ENCODE measurements around the gene KRT23. TPM values are rescaled to one million over a fixed set of nuclear protein-coding genes. Genes with fewer than 3 reads are reported as not detected.

Gene KRT23
- total RNA-seq, 1 experiment from 2014 or later: 19.0 TPM

DNA sequence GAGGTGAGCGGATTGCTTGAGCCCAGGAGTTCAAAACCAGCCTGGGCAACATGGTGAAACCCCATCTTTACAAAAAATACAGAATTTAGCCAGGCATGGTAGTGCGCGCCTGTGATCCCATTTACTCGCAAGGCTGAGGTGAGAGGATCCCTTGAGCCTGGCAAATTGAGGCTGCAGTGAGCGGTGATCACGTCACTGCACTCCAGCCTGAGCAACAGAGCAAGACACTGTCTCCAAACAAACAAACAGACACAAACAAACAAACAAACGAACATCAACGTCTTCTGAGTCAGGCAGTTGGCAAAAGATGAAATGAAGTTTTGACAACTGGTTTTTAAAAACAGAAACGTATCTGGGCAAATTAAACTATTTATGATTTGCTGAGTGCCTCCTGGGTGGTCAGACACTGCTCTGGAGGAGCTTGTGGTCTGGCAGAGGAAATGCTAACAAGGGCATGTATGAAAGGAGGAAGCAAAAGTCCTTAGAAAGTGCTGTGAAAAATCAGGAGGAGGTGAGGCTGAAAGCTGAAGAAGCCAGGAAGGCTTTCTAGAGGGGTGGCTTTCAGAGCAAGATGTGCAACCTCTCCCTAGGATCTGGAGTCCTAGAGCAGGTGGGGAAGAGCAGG, 42.2 kb downstream of the KRT23 start:
- Histone ChIP-seq H3K9me3 (ENCODE audit: control insufficient read depth in 1 of 2, insufficient read depth in 1 of 2, low read depth in 1 of 2, low read length in 2 of 2) (no peaks in the 10 kb centered on the region), H3K36me3 (ENCODE audit: control insufficient read depth in 1 of 2, insufficient read depth in 2 of 2, low read length in 2 of 2) (no peaks in the 10 kb centered on the region), H3K9me2 (ENCODE audit: insufficient read depth) (no peaks in the 10 kb centered on the region), H2AFZ (ENCODE audit: low read depth, low read length, poor library complexity, severe bottlenecking) (no peak overlapping the region), H3K4me3 (replicated peaks in 1 of 2; ENCODE audit: low read depth in 1 of 2, low read length in 2 of 2) (no peak overlapping the region), H3K4me2 (ENCODE audit: low read length) (no peak overlapping the region), H3K4me1 (ENCODE audit: control insufficient read depth in 1 of 2, insufficient read depth in 2 of 2, low read length in 2 of 2) (peaks cover 0 to 5% of the 10 kb centered on the region in 2 experiments; a peak in 1 of 4 replicates), H3K27ac (ENCODE audit: low read depth, low read length) (no peak overlapping the region), H4K20me1 (ENCODE audit: insufficient read depth) (no peaks in the 10 kb centered on the region), H3K27me3 (ENCODE audit: insufficient read depth, low read length) (no peaks in the 10 kb centered on the region), H3K9ac (ENCODE audit: low read length) (no peak overlapping the region), H3K79me2 (ENCODE audit: insufficient read depth, low read length) (no peaks in the 10 kb centered on the region)
- no peak for TF ChIP-seq EZH2 (IDR thresholded peaks at IDR 0.05)
- no peak for TF ChIP-seq REST (IDR thresholded peaks at IDR 0.05; ENCODE audit: low read depth)
- no peak for TF ChIP-seq ZNF274 (IDR thresholded peaks at IDR 0.05; ENCODE audit: low read depth, low read length)
- no peak for TF ChIP-seq CEBPB (IDR thresholded peaks at IDR 0.05; ENCODE audit: low read depth)
- no peak for TF ChIP-seq EGR1 (IDR thresholded peaks at IDR 0.05; ENCODE audit: low read depth)
- TF ChIP-seq TCF7L2 (IDR thresholded peaks at IDR 0.05; ENCODE audit: borderline replicate concordance, extremely low read depth, insufficient read depth, insufficient read length): no peak
- TF ChIP-seq SP1 (IDR thresholded peaks at IDR 0.05; ENCODE audit: low read depth): no peak
- no peak for TF ChIP-seq SRF (IDR thresholded peaks at IDR 0.05; ENCODE audit: low read depth)
- no peak for TF ChIP-seq ELF1 (IDR thresholded peaks at IDR 0.05; ENCODE audit: borderline replicate concordance, low read depth)
- TF ChIP-seq ZFX (IDR thresholded peaks at IDR 0.05): no peak
- TF ChIP-seq JUND (IDR thresholded peaks at IDR 0.05): no peak
- no peak for TF ChIP-seq POLR2A (IDR thresholded peaks at IDR 0.05; ENCODE audit: borderline replicate concordance, extremely low read depth, insufficient read depth, insufficient read length)
- no peak for TF ChIP-seq SIN3A (IDR thresholded peaks at IDR 0.05; ENCODE audit: low read depth)
- TF ChIP-seq, protein P1, sequence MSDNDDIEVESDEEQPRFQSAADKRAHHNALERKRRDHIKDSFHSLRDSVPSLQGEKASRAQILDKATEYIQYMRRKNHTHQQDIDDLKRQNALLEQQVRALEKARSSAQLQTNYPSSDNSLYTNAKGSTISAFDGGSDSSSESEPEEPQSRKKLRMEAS (IDR thresholded peaks at IDR 0.05): no peak
- no peak for TF ChIP-seq YY1 (IDR thresholded peaks at IDR 0.05; ENCODE audit: extremely low read depth, insufficient replicate concordance, low read depth, low read length)
- no peak for TF ChIP-seq ATF3 (IDR thresholded peaks at IDR 0.05)
- TF ChIP-seq CBX3 (IDR thresholded peaks at IDR 0.05; ENCODE audit: low read depth): no peak
- TF ChIP-seq, protein P2, sequence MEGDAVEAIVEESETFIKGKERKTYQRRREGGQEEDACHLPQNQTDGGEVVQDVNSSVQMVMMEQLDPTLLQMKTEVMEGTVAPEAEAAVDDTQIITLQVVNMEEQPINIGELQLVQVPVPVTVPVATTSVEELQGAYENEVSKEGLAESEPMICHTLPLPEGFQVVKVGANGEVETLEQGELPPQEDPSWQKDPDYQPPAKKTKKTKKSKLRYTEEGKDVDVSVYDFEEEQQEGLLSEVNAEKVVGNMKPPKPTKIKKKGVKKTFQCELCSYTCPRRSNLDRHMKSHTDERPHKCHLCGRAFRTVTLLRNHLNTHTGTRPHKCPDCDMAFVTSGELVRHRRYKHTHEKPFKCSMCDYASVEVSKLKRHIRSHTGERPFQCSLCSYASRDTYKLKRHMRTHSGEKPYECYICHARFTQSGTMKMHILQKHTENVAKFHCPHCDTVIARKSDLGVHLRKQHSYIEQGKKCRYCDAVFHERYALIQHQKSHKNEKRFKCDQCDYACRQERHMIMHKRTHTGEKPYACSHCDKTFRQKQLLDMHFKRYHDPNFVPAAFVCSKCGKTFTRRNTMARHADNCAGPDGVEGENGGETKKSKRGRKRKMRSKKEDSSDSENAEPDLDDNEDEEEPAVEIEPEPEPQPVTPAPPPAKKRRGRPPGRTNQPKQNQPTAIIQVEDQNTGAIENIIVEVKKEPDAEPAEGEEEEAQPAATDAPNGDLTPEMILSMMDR (IDR thresholded peaks at IDR 0.05 in 2 of 3, conservative IDR thresholded peaks at IDR 0.05 in 1 of 3; ENCODE audit: borderline replicate concordance in 1 of 3, insufficient read depth in 1 of 3, low read depth in 2 of 3, low read length in 2 of 3): no peak
- DNase-seq (ENCODE audit: low read depth, low spot score): no peak
- ChIA-PET CTCF (no interaction called here), POLR2A (no interaction called here), RAD21 (ENCODE audit: low non-redundant PET in 1 of 2, low total read pairs in 2 of 2, uncharacterized antibody in 2 of 2, unreplicated experiment in 2 of 2) (no interaction called here)
- intact Hi-C loops (cut with micrococcal nuclease): no loop called here
- ATAC-seq: no peak
- no TSS peak for BruUV-seq (replicated peaks)

Measured in HCT116 (cell line).